Measurements from ENCODE around the gene MAPK8IP1.

The MAPK8IP1 gene

DNA sequence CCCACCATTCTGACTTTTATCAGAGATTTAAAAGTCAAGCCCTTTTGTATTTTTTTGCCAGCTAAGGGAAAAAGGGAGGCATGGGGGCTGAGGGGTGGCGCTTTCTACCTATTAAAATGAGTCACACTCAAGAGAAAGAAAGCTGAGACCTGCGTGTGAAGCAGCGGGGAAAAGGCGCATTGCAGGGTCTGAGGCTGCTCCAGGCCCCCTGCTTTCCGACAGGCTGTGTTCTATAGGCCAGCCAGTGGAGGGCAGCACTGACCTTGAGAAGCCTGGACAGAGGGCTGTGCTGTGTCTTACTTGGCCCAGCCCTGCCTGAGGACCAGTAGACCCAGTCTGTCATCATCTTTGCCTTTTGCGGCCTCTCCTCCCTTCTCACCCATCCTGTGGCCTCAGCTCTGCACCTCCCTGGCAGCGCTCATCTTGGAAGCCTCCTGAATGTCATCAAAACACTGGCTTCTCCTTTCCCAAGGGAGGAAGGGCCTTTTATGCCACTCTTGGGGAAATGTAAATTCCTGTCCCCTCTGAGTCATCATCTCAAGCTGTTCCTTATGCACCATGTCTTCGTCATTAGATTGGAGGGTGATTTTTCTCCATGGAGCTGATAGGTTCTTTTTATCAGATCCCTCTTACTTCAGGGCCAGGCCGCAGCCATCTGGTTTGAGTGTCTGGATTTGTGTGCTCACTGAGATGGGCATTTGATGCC is 12.6 kb upstream of the MAPK8IP1 start:
- no peak overlapping the region for H3K4me3 ChIP-seq (ENCODE audit: low read length)
- peak; percentile 78 for DNase-seq (ENCODE audit: low read depth)
- peak; percentile 70 for TF ChIP-seq CTCF (IDR thresholded peaks at IDR 0.05; ENCODE audit: insufficient read depth, low read depth, low read length, missing control alignments)

GRCh38 chr11:45876401-45876800 is 9.1 kb upstream of the MAPK8IP1 start:
- DNase-seq (ENCODE audit: low read depth) = no peak
- no peak for TF ChIP-seq CTCF (IDR thresholded peaks at IDR 0.05; ENCODE audit: insufficient read depth, low read depth, low read length, missing control alignments)
- H3K4me3 ChIP-seq (ENCODE audit: low read length) = no peak overlapping the region

GRCh38 chr11:45877221-45877620 is 8.2 kb upstream of the MAPK8IP1 start:
- TF ChIP-seq CTCF (IDR thresholded peaks at IDR 0.05; ENCODE audit: insufficient read depth, low read depth, low read length, missing control alignments) = no peak
- DNase-seq (ENCODE audit: low read depth) = no peak
- no peak overlapping the region for H3K4me3 ChIP-seq (ENCODE audit: low read length)

DNA sequence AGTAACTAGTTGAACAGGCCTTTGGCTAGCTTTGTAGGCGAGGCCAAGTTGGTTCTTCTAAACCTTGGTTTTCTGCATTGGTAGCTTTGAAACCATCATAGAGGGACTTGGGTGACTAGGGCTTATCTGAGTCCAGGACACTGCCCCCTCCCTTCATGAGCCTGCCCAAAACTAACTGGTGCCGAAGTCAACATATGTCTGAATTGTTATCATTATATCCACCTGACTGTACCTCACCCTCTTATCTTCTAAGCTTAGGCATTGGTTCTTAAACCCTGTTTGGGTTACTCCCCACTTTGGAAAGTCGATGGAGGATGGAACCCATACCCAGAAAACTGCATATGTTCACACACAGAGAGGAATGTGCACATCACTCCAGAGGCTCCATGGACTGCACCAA is 7.6 kb upstream of the MAPK8IP1 start:
- no peak overlapping the region for H3K4me3 ChIP-seq (ENCODE audit: low read length)
- no peak for TF ChIP-seq CTCF (IDR thresholded peaks at IDR 0.05; ENCODE audit: insufficient read depth, low read depth, low read length, missing control alignments)
- no peak for DNase-seq (ENCODE audit: low read depth)

DNA sequence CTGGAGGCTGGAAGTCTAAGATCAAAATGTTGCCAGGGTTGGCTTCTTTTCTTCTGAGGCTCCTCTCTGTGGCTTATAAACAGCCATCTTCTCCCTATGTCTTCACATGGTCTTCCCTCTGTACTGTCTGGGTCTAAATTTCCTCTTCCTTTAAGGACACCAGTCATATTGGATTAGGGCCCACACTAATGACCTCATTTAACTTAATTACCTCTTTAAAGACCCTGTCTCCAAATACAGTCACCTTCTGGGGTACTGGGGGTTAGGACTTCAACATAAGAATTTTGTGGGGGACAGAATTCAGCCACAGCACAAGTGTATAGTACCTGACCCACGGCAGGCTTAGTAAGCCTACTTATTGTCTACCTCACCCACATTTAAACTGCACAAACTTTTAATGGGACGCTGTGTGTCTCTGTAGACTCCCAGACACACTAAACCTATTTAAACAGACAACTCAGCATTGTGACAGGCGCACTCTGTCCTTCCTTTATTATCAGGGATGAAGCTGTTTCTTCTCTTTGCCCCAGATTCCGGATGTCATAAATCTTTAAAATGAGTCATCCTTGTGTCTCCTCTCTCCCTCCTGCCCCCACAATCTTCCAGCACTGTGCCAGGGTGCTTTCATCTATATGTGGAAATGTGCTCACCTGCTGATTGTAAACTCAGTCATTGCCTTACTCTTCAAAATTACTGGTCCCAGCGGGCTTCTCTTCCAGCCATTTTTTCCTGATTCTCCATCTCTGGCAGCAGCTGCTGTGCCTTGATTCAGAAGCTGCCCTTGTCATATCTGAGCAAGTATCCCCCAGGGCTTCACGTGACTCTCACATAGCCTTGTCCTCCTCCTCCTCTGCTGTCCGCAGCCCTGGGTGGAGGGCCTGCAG is 5.4 kb upstream of the MAPK8IP1 start:
- TF ChIP-seq CTCF (IDR thresholded peaks at IDR 0.05; ENCODE audit: insufficient read depth, low read depth, low read length, missing control alignments) = no peak
- DNase-seq (ENCODE audit: low read depth) = peak; percentile 12
- no peak overlapping the region for H3K4me3 ChIP-seq (ENCODE audit: low read length)

GRCh38 chr11:45880772-45881570 is 4.5 kb upstream of the MAPK8IP1 start:
- DNase-seq (ENCODE audit: low read depth) = no peak
- no peak overlapping the region for H3K4me3 ChIP-seq (ENCODE audit: low read length)
- no peak for TF ChIP-seq CTCF (IDR thresholded peaks at IDR 0.05; ENCODE audit: insufficient read depth, low read depth, low read length, missing control alignments)
